Activated CD8-positive, alpha-beta memory T cell treated with anti-CD3 and anti-CD28 coated beads, Interleukin-2, amount 50 U/mL, for 24 hours (primary cell): ENCODE measurements around the gene NDUFB11.

Experiments used
- DNase-seq: peaks from one replicate; pipeline ENCODE4 v3.0.0-alpha.2; 2020; ENCODE audit errors: extremely low read depth

The NDUFB11 gene

DNA sequence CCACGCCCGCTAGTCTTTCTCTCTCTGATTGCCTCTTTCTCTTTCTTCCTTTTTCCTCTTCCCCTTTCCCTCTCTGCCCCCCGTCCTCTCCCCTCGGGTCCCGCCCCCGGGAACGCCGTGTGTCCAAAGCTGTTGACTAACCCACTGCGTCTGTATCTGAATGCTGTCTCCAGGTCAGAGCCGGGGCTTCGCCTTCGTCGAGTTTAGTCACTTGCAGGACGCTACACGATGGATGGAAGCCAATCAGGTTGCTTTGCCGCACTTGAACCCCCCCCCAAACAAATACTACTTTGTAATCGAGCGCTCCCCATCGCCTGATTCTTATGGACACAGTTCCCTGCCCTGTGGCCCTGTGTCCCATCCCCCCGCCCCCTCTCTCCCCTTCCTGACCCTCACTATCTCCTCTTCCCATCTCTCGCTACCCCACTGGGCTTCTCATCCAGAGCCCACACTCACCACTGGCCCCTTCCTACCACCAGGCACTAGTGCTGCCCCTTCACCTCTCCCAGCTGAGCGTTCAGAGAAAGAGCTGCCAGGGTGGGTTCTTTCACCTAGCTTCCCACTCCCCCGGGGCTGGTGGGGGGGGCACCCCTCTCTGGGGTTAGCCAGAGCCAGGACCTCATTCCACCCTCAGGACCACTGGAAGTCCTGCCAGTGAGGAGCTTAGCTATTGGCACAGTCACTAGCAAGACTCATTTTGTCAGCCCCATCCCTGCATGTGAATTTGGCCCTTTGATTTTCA is 30.5 kb upstream of the NDUFB11 start:
- no peak for DNase-seq

GRCh38 chrX:47174376-47174775 is 29.9 kb upstream of the NDUFB11 start:
- DNase-seq, result no peak

DNA sequence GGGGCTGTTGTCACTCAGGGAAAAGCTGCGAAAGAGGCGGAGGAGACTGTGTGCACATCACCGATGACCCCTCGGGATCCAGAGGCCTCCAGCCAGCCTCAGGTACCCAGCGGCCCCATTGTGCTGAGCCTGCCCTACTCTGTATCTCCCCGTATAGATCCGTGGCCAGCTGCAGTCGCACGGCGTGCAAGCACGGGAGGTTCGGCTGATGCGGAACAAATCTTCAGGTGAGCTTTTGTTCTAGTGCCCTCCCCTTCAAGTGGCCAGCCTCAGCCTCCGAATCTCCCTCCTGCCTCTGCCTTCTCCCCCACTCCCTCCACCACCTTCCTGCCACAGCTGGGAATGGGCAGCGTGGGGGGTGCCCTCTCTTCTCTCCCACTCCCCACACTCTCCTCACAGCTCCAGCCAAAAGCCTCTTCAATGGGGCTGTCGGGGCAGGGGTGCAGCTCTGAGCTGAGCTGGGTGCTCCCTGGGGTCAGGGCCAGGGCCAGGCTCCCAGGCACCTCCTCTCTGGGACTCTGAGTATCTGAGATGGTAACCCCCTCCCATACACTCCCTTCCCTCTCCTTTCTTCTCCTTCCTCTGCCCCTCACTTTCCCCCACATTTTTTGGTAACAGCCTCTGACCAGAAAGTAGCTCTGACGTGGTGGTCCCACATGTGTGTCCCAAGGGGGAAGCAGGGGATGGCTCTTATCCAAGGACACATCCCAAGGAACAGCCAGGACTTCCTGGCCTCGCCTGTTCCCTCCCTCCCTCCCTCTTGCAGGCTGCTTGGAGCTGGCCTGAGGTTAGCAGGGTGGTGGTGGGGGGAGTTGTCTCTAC is 28.7 kb upstream of the NDUFB11 start:
- no peak for DNase-seq

DNA sequence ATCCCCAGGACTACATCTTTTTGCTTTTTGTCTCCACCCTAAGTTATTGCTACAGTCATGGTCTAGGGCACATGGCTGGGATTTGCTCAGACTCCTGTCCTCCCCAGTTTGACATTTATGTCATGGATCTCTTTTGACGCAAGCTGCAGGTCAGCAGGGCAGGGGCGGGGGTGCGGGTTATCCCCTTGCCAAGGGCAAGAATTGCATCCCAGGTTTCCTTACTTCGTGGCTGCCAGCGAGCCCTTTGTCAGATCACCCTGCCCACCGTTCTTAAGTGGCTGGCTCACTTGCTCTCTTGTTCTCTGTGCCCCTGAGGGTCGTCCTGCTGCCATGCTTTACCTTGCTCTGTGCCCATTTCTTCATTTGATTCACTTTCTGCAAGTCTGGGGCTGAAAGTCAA is 28.0 kb upstream of the NDUFB11 start:
- DNase-seq, result no peak

DNA sequence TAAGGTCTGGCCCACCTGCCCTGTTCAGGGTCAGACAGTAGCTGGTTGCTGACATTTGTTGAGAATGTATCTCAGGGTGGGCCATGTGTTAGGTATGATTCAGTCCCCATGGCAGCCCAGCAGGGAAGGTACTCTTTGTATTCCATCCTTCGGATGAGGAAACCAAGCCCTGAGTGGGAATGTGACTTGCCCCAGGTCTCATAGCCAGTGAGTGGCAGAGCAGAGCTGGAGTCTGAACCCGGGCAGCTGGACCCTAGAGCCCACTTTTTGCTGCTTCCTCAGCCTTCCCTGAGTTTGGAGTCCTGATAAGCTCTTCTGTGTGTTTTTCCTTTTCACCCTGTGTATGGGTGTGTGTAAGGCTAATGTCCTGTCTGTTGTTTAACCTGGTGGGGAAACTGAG is 27.5 kb upstream of the NDUFB11 start:
- no peak for DNase-seq

GRCh38 chrX:47170861-47171692 is 26.6 kb upstream of the NDUFB11 start:
- DNase-seq, result no peak

DNA sequence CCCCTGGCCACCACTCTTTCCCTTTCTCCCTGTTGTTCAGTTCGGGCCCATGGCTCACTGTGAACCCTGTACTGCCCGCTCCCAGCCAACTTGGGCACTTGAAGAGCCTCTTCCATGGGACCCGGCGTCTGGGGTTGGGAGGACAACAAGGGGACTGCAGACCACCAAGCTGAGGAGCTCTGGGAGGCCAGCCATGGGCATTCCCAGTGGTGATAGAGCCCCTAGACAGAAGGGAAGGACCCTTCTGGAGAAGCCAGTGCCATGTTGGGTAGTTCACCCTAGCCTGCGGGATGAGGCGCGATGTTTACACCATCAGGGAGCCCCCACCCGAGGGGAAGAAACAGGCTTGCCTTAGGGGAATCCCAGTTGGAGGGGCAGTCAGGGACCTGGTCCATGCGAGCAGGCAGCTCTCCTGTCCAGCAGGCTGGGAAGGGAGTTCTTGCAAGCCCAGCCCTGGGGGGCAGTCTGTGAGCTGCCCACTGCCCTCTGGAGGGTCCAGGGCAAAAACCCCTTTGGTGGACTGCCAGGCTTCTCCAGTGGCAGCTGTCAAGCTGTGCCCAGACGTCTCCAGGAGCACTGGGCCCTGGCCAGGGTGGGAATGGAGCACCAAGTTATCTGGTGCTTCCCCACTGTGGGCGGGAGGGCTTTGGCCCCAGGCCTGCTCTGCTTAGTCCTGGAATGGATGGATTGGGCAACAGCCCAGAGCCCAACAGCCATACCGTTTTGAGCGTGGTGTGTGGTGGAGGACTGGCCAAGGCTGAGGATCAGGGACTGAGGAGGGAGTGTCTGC is 25.4 kb upstream of the NDUFB11 start:
- no peak for DNase-seq

DNA sequence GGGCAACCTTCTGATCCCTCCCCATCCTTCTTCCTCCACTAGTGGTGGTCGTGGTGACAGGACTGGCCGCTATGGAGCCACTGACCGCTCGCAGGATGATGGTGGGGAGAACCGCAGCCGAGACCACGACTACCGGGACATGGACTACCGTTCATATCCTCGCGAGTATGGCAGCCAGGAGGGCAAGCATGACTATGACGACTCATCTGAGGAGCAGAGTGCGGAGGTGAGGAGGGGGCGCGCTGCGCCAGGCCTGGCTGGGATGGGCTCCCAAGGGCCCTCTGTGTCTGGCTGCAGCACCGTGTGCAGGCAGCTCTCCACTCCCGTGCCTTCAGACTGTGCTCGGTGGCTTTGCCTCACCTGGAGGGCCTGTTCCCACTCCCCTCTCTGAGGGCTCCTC is 24.8 kb upstream of the NDUFB11 start:
- no peak for DNase-seq

DNA sequence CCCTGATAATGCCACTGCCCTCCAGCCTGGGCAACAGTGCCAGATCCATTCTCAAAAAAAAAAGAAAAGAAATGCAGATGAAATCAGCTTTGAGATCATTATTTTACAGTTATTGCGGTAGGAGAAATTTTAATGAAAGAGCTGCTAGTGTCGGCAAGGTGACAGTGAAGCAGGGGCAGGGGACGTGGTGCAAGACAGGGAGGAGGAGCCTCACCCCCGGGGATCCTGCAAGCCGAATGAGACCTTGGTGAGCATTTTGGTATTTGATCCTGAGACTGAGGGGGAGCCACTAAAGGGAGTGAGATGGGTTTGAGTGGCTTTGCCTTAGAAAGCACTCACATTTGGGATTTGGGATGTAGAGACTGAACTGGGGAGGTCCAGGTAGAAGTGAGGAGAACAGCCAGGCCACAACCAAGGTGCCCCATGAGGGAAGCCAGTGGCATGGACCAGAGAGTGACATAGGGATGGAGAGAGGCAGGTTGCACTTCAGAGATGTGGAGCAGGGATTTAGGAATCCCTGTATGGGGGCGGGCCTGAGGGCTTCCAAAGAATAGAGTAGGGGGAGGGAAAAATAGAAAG is 24.1 kb upstream of the NDUFB11 start:
- DNase-seq, result no peak

DNA sequence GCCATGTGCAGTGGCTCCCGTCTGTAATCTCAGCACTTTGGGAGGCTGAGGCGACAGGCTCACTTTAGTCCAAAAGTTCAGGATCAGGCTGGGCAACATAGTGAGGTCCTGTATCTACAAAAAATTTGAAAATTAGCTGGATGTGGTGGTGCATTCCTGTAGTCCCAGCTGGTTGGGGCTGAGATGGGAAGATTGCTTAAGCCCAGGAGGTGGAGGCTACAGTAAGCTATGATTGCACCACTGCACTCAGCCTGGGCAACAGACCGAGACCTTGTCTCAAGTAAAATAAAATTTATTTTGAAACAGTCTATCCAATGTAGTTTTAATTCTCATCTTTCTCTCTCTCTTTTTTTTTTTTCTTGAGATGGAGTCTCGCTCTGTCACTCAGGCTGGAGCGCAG is 21.6 kb upstream of the NDUFB11 start:
- no peak for DNase-seq

GRCh38 chrX:47164420-47164819 is 19.9 kb upstream of the NDUFB11 start:
- no peak for DNase-seq

- DNase-seq, result no peak
These were observed 18.6 kb upstream of the NDUFB11 start for GRCh38 chrX:47162927-47163583.

DNA sequence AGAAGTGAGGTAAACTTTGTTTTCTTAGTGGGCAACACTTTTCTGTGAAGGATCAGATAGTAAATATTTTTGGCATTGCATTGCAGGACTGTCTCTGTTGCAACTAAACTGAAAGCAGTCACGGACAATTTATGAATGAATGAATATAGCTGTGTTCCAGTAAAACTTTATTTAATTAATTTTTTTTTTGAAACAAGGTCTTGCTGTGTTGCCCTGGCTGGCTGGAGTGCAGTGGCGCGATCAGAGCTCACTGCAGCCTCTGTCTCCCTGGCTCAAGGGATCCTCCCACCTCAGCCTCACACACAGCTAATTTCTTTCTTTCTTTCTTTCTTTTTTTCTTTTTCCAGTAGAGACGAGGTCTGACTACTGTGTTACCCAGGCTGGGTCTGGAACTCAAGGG is 16.3 kb upstream of the NDUFB11 start:
- no peak for DNase-seq

DNA sequence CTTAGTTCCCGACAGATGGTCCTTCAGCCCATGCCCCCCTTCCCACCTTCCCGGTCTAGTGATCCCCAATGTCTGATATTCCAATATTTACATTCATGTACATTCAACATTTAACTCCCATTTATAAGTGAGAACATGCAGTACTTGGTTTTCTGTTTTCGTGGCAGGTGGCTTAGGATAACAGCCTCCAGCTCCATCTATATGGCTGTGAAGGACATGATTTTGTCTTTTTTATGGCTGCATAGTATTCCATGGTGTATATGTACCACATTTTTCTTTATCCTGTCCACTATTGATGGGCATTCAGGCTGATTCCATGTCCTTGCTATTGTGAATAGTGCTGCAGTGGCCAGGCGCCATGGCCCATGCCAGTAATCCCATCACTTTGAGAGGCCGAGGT is 14.3 kb upstream of the NDUFB11 start:
- DNase-seq, result no peak

DNA sequence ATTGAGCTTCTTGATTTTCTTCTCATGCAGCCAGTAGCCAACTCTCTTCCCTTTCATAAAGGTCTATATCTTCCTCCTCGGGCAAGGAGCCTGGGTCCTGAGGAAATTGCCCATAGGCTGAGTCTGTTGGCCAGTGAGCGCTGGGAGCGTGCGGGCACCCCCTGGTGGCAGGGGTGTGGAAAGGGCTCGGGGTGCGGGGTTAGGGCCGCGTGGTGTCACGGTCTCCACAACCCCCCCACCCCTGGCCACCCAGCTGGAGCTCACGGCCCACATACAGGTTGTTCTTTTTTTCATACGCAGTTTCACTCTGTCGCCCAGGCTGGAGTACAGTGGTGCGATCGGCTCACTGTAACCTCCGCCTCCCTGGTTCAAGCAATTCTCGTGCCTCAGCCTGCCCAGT is 13.6 kb upstream of the NDUFB11 start:
- no peak for DNase-seq

DNA sequence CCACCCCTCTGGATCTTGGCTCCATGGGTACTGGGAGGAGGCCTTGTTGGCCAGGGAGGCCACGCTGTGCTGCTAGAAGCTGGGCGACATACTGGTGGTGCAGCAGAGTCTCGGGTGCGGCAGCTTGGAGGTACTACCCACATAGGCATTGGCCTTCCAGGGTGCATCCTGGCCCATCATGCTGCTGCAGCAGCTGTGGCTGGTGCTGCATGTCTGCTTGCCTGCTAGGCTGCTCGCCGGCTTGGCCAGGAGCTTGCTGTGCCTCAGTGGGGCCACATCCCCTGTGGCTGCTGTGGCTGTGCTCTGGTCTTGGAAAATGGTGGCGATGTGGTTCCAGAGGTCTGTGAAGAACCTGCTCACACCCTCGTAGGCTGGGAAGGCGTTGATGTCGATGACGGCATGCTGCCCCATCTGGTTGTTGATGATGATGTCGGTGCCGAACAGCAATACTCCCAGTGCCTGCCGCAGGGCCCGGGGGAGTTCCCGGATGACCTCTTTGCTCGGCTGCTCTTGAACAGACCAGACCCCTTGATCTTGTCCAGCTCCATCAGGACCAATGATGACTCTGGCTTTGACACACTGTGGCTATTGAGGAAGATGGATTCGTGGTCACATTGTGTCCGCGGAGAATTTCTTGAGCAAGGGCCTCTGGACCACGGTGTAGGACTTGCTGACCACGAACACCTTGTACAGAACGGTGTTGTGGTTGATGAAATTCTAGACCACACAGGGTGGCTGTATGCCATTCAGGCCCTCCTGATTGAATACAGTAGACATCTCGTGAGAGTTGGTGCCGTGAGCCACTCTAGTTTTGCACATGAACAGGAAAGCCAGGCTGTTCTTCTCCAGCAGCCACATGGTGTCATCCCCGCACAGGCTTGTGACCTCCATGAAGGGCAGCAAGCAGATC is 12.4 kb upstream of the NDUFB11 start:
- DNase-seq, result no peak

DNA sequence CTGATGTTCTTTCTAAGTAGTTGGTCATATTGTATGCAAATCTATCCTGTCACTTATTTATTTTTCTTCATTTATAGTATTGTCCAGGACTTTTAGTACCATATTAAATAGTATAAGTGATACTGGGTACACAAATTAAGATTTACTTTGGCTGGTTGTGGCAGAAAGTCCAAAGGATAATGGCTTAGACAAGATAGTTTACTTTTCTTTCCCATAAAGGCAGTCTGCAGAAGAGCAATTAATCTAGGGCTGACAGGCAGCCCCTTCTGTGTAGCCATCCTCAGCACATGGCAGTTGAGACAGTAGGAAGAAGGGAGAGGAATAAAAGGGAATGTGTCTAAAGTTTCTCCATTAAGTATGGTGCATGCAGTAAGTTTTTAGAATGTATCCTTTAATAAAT is 6.9 kb upstream of the NDUFB11 start:
- no peak for DNase-seq

DNA sequence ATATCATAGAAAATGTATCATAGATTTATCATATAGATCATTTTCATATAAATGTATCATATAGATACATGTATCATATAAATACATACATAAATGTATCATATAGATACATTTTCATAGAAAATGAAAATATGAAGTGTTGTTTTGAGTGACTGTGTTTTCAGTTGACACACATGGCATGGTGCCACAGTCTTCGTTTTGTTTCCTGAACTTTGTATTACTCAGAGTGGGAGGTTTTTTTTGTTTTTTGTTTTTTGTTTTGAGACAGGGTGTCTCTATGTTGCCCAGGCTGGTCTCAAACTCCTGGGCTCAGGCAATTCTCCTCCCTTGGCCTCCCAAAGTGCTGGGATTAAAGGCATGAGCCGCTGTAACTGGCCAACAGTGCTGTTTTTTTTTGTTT is 4.4 kb upstream of the NDUFB11 start:
- no peak for DNase-seq

- no peak for DNase-seq
These were observed 2.7 kb upstream of the NDUFB11 start for GRCh38 chrX:47146936-47147859.
